ENCODE measurements around the gene ANKRD23. TPM values are rescaled to one million over a fixed set of nuclear protein-coding genes. Genes with fewer than 3 reads are reported as not detected.
"Not testable (repeated sequence)": the region's sequence is repeated elsewhere in the genome, so short reads cannot be mapped to it uniquely, and the experiment has no call there.

ANKRD23 gene
- total and polyA plus RNA-seq, 2 of the 13 experiments (the other 11 are each of a cell fraction or from before 2014, with no cell fraction given): 1.5 to 1.6 TPM

DNA sequence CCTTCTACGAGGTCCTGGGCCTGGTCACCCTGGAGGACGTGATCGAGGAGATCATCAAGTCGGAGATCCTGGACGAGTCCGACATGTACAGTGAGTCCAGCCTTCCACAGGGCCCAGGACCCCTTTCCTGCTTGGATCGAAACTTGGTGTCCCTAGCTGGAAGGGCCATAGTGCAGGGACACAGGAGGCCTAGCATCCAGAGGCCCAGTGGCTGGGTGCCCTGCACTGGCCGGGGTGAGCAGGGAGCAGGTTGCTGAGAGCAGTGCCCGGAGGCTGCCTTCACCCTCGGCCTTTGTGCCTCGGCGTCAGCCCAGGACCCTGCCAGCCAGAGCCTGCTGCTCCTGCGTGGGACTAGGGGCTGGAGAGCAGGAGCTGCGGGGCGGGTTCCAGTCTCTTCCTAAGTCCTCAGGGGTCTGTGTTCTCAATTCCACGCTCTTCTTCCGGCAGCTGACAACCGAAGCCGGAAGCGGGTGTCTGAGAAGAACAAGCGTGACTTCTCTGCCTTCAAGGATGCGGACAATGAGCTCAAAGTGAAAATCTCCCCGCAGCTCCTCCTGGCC is 46.7 kb downstream of the ANKRD23 start:
- ATAC-seq (no peak), DNase-seq (ENCODE audit: low spot score) (no peak), FAIRE-seq (no peak)
- TF ChIP-seq MED8 (CRISPR knock-in tag; IDR thresholded peaks at IDR 0.05; ENCODE audit: insufficient replicate concordance) (no peak), DNMT1 (CRISPR knock-in tag; IDR thresholded peaks at IDR 0.05) (no peak), XBP1 (CRISPR knock-in tag; IDR thresholded peaks at IDR 0.05) (no peak)
- Histone ChIP-seq H4K20me1 (ENCODE audit: insufficient read depth, low read length) (no peaks in the 10 kb centered on the region), H3K9me3 (ENCODE audit: low read length) (no peaks in the 10 kb centered on the region), H3K36me3 (replicated peaks in 1 of 2; ENCODE audit: control insufficient read depth in 1 of 2, insufficient read depth in 2 of 2, low read length in 2 of 2) (peaks cover 5 to 8% of the 10 kb centered on the region in 2 experiments; a peak in 3 of 5 replicates), H2AFZ (ENCODE audit: low read length) (no peak overlapping the region), H3K4me2 (ENCODE audit: low read depth, low read length) (no peak overlapping the region), H3K9ac (ENCODE audit: insufficient read depth, low read depth, low read length) (no peak overlapping the region), H3K27me3 (ENCODE audit: control insufficient read depth in 1 of 2, insufficient read depth in 2 of 2, low read length in 2 of 2) (no peaks in the 10 kb centered on the region), H3K27ac (ENCODE audit: extremely low read length, insufficient read depth, low read length) (no peak overlapping the region), H3K4me1 (ENCODE audit: insufficient read depth, low read length) (peaks cover 30% of the 10 kb centered on the region), H3K79me2 (ENCODE audit: insufficient read depth, low read length) (no peaks in the 10 kb centered on the region), H3K4me3 (replicated peaks in 1 of 3; ENCODE audit: insufficient read depth in 1 of 3, low read depth in 2 of 3, low read length in 3 of 3) (no peak overlapping the region)
- CTCF ChIA-PET (ENCODE audit: low intra/inter-chr PET ratio, low total read pairs): no interaction called here
- in situ Hi-C loops (cut with HindIII; ENCODE audit: extremely low pct_ligation_motif_present, low pct_unique_long_range_greater_than_20kb): no loop called here
- BruUV-seq (replicated peaks): no TSS peak
- WGBS (ENCODE audit: low lambda C conversion rate): 95% methylated on average over 19 of the region's 23 CpGs
- POLR2A ChIA-PET: no interaction called here
- intact Hi-C loops (cut with micrococcal nuclease; ENCODE audit: unreplicated experiment): no loop called here

DNA sequence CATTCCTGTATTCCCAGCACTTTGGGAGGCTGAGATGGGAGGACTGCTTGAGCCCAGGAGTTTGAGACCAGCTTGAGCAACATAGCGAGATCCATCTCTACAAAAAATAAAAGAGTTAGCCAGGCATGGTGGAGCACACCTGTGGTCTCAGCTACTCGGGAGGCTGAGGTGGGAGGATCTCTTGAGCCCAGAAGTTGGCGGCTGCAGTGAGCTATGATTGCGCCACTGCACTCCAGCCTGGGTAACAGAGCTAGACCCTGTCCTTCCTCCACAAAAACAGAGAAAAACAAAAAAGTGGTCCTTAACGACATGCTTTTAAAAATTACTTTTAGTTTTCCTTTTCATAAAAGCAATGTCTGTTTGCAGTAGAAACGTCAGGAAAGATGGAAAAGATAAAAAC is 47.3 kb downstream of the ANKRD23 start:
- H3K4me3 ChIP-seq (replicated peaks in 1 of 3; ENCODE audit: insufficient read depth in 1 of 3, low read depth in 2 of 3, low read length in 3 of 3); H3K27me3 ChIP-seq (ENCODE audit: control insufficient read depth in 1 of 2, insufficient read depth in 2 of 2, low read length in 2 of 2); FAIRE-seq; H3K4me2 ChIP-seq (ENCODE audit: low read depth, low read length); ATAC-seq; CTCF ChIA-PET (ENCODE audit: low intra/inter-chr PET ratio, low total read pairs); H3K27ac ChIP-seq (ENCODE audit: extremely low read length, insufficient read depth, low read length); DNase-seq (ENCODE audit: low spot score); BruUV-seq (replicated peaks); H3K79me2 ChIP-seq (ENCODE audit: insufficient read depth, low read length); POLR2A ChIA-PET; H4K20me1 ChIP-seq (ENCODE audit: insufficient read depth, low read length); H3K9me3 ChIP-seq (ENCODE audit: low read length); H2AFZ ChIP-seq (ENCODE audit: low read length); H3K9ac ChIP-seq (ENCODE audit: insufficient read depth, low read depth, low read length); H3K36me3 ChIP-seq (replicated peaks in 1 of 2; ENCODE audit: control insufficient read depth in 1 of 2, insufficient read depth in 2 of 2, low read length in 2 of 2); intact Hi-C loops (cut with micrococcal nuclease; ENCODE audit: unreplicated experiment); in situ Hi-C loops (cut with HindIII; ENCODE audit: extremely low pct_ligation_motif_present, low pct_unique_long_range_greater_than_20kb): not testable (repeated sequence)
- peak; percentile 16; the same call in 1 of the 2 replicates for TF ChIP-seq ZNF460 (CRISPR knock-in tag; IDR thresholded peaks at IDR 0.05; ENCODE audit: borderline replicate concordance)
- TF ChIP-seq, protein P1, sequence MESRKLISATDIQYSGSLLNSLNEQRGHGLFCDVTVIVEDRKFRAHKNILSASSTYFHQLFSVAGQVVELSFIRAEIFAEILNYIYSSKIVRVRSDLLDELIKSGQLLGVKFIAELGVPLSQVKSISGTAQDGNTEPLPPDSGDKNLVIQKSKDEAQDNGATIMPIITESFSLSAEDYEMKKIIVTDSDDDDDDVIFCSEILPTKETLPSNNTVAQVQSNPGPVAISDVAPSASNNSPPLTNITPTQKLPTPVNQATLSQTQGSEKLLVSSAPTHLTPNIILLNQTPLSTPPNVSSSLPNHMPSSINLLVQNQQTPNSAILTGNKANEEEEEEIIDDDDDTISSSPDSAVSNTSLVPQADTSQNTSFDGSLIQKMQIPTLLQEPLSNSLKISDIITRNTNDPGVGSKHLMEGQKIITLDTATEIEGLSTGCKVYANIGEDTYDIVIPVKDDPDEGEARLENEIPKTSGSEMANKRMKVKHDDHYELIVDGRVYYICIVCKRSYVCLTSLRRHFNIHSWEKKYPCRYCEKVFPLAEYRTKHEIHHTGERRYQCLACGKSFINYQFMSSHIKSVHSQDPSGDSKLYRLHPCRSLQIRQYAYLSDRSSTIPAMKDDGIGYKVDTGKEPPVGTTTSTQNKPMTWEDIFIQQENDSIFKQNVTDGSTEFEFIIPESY (CRISPR knock-in tag; IDR thresholded peaks at IDR 0.05): peak; percentile 75
- WGBS (ENCODE audit: low lambda C conversion rate): 82% methylated on average over 6 of the region's 6 CpGs
- peaks cover 30% of the 10 kb centered on the region for H3K4me1 ChIP-seq (ENCODE audit: insufficient read depth, low read length)

Measured in HepG2 (cell line).